Measurements from ENCODE around the gene KLHL30. TPM values are rescaled to one million over a fixed set of nuclear protein-coding genes. Genes with fewer than 3 reads are reported as not detected.

KLHL30 gene
- not detected for total RNA-seq

- DNase-seq: no peak
Measured at GRCh38 chr2:238138331-238139195, at the start of gene KLHL30. Gene KLHL30 (plus strand): TSS chr2:238138668. CDS start chr2:238140755, 2,087 bp downstream.

DNA sequence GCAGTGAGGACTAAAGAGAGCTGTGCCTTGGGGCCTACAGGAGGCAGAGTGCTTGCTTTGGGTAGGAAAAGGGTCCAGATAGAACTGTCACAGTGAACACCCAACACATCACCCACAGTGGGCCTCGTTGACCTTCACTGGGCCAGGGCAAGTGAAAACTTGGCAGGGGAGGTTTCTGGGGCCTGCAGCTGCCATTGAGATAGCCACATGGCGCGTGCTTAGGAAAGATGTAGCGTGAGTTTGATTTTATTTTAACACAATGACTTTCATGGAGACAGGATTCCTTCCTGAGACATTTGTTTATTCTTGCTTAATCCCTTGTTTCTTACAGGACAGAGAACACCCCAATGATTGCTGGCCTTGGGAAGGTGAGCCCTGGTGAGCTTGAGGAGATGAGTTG lies 47.6 kb upstream of the KLHL30 start:
- no peak for DNase-seq

GRCh38 chr2:238091436-238092060 lies 46.9 kb upstream of the KLHL30 start:
- no peak for DNase-seq

- no peak for DNase-seq
Measured at GRCh38 chr2:238092486-238093035, 45.9 kb upstream of the KLHL30 start.

- DNase-seq: no peak
Measured at GRCh38 chr2:238093181-238094140, 45.0 kb upstream of the KLHL30 start.

GRCh38 chr2:238094438-238095022 lies 43.9 kb upstream of the KLHL30 start:
- no peak for DNase-seq

DNA sequence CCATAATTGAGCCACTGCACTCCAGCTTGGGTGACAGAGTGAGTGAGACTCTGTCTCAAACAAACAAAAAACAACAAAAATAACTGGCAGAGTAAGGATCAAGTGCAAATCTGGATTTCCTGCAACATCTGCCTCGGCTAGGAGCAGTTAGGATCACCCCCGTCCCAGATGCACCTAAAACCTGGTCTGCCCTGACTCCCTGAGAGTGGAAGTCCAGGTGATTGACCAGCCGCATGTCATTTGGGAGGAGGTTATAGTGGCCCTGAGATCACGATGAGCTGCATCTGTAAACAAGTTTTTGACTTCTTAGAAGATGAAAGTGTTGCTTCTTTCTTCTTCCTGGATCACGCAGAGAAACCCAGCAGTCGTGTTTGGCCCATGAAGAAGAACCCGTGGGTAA lies 43.3 kb upstream of the KLHL30 start:
- DNase-seq: no peak

DNA sequence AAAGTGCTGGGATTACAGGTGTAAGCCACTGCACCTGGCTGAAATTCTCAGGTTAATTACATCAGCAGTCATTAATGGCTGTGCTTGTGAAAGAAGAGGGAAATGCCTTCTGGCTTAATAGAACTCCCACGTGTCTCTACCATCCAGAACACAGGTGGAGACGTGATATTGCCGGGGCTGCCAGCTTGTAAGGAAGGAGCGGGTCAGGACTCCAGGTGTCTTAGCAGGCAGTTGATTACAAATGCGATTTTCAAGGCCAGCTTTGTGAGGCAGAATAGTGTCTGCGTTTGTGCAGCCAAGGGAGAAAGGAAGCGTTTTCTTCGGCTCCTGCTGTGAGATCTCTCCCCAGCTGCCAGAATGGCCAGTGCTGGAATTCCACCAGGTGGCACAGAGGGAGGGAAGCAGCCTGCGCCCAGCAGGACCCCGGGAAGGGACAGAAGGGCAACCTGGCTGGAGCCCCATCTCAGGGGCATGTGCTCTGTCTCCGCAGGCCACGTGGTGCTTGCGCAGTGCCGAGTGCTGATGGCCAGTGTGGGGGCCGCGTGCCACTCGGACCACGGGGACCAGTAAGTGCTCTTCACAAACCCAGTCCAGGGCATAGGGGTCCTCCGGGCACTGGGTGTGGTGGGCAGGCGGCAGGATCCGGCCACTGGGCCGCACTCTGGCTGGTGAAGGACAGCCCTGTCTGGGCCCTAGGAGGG lies 42.0 kb upstream of the KLHL30 start:
- DNase-seq: no peak

DNA sequence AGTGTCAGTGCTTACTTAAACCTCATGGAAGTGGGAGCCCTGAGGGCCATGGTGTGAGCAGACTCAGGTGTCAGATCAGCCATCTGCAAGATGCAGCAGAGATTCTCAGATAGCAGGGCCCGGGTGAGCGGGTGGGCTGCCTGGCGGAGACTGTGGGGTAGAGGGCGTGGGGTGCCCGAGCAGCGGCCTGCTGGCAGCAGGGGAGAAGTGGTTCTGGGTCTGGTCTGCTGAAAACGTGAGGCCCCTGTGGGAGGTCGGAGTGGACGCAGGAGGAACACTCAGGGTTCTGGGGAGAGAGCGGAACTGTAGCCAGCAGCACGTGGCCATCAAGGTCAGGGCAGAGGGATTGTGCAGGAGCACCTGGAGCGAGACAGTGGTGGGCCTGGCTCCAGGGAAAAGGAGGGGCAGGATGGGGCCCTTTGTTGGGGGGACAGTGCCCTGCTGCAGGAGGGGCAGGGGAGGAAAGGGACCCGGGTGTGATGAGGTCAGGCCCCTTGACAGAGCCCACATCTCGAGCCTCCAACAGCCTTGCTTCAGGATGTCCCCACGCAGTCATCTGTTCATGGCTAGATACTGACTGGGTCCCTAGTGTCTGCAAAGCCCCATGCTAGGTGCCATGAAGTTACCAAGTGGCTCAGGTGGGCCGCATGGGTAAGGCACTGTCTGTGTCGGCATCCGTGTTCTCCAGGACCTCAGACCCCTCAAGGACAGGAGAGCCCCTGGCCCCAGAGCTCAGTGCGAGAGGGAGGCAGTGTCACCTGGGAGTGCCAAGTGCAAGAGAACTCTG lies 41.1 kb upstream of the KLHL30 start:
- no peak for DNase-seq

DNA sequence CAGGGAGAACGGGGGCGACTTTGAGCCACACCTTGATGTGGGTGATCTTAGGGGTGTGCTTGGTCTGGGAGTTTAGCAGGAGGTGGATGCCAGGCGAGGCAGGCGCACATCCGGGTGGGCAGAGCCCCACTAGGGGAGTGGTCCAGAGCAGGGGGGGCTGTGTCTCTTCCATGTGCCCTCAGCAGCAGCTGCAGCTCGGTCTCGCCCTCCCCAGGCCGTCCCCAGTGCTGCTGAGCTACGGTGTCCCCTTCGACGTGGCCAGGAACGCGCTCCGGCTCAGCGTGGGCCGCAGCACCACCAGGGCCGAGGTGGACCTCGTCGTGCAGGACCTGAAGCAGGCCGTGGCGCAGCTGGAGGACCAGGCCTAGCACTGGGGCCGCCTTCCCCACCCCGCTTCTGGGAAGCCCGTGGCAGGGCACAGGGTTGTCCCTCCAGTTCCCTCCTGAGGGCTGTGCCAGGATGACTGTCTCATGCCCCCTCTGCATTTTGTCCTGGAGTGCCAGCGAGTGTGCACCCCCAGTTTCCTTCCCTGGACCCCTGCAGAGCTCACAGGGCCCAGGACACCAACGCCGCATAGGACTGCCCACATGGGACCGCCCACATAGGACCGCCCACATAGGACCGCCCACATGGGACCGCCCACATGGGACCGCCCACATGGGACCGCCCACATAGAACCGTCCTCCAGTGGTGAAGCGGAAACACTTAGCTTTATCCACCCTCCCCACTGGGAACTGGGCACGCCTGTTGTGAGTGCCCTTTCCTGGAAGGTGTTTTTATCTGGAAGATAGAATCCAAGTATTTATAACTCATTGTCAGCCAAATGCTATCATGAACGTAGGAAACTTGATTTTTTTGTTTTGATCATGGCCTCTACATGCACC lies 40.2 kb upstream of the KLHL30 start:
- DNase-seq: no peak

DNA sequence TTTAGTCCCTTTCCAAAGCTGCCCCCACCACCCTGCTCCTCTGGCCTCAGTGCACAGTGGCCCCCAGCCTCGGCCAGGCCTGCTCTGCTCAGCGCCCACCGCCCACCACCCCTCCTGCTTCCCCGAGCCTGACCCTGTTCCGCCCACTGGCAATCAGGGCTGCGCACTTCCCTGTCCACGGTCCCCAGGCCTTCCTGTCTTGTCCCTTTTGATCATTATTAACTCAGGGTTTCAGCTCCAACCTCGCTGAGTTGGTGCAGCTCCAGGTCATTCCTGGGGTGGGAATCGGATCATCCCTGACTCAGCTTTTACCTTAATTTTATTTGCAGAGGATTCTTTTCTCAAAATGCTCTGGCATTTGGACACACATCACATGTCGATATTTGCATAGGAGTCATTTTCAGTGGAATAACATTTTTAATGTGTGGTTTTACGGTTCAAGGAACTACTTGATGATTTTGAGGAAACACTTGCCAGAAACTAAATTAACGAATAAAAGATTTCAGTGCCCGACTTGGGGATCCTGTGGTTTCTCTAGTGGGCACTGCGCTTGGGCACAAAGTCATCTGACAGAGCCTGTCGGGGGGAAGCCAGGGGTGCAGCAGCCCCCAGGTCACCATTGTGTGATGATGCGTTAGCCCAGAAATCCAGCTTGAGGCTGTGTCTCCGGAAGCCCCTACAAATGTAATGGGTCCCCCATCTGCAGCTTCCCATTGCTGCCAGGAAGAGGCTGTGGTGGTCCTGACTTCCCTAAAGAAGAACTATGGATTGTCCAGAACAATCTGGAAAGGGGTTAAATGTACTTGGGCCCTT lies 39.4 kb upstream of the KLHL30 start:
- DNase-seq: no peak

GRCh38 chr2:238099714-238100048 lies 38.8 kb upstream of the KLHL30 start:
- DNase-seq: no peak

- no peak for DNase-seq
Measured at GRCh38 chr2:238100049-238100820, 38.2 kb upstream of the KLHL30 start, which contains the start of gene ESPNL. Gene ESPNL (plus strand): TSS chr2:238100340. CDS start chr2:238100420, 80 bp downstream.

GRCh38 chr2:238100821-238101771 lies 37.4 kb upstream of the KLHL30 start:
- DNase-seq: no peak

GRCh38 chr2:238101891-238102841 lies 36.3 kb upstream of the KLHL30 start:
- no peak for DNase-seq

DNA sequence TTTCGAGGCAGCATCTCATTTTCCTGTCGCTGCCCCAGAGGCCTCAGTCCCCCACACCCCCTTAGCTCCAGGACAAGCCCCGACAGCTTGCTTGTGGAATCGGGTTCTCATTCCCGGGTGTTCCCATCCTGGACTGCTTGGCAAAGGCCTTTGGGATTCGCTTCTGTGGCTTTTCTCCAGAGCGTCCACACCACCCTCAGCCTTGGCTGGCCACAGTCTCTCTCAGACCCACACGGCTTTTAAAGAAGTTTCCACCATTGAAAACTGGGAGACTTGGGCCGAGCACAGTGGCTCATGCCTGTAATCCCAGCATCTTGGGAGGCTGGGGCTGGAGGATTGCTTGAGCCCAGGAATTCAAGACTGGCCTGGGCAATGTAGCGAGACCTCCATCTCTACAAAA lies 35.6 kb upstream of the KLHL30 start:
- no peak for DNase-seq

Data from effector CD4-positive, alpha-beta T cell (primary cell).